Measurements from ENCODE around the gene ELAC2.

Gene ELAC2

GRCh38 chr17:13027246-13027645 is 9.4 kb upstream of the ELAC2 start:
- TF ChIP-seq CTCF (IDR thresholded peaks at IDR 0.05): no peak
- Histone ChIP-seq H3K9me3 (no peaks in the 10 kb centered on the region), H3K4me3 (no peak overlapping the region), H3K27ac (no peak overlapping the region), H3K36me3 (no peaks in the 10 kb centered on the region), H3K27me3 (peaks cover 0 to 3% of the 10 kb centered on the region in 2 donors), H3K4me1 (peaks cover 0 to 7% (median 3%) of the 10 kb centered on the region in 4 donors)
- DNase-seq: peak in 1 of 2 donors; percentile 5
- intact Hi-C loops (cut with DNase I; ENCODE audit: low total_unique reads): no loop called here

GRCh38 chr17:13025687-13026086 is 7.9 kb upstream of the ELAC2 start:
- Histone ChIP-seq H3K27me3 (peaks cover 0 to 3% of the 10 kb centered on the region in 2 donors), H3K4me1 (peaks cover 0 to 7% (median 3%) of the 10 kb centered on the region in 4 donors), H3K4me3 (no peak overlapping the region), H3K36me3 (no peaks in the 10 kb centered on the region), H3K9me3 (no peaks in the 10 kb centered on the region), H3K27ac (no peak overlapping the region)
- no peak for DNase-seq
- intact Hi-C loops (cut with DNase I; ENCODE audit: low total_unique reads): no loop called here
- no peak for TF ChIP-seq CTCF (IDR thresholded peaks at IDR 0.05)

- Histone ChIP-seq H3K27me3 (peaks cover 0 to 3% of the 10 kb centered on the region in 2 donors), H3K9me3 (no peaks in the 10 kb centered on the region), H3K4me1 (peaks cover 0 to 7% (median 3%) of the 10 kb centered on the region in 4 donors), H3K36me3 (no peaks in the 10 kb centered on the region), H3K4me3 (no peak overlapping the region), H3K27ac (no peak overlapping the region)
- TF ChIP-seq CTCF (IDR thresholded peaks at IDR 0.05): no peak
- DNase-seq: peak in 1 of 2 donors; percentile 19
- intact Hi-C loops (cut with DNase I; ENCODE audit: low total_unique reads): no loop called here
Observed at GRCh38 chr17:13025258-13025627, 7.4 kb upstream of the ELAC2 start.

- H3K9me3 ChIP-seq: no peaks in the 10 kb centered on the region
- DNase-seq: peak in 1 of 2 donors; percentile 47
- H3K27ac ChIP-seq: no peak overlapping the region
- H3K4me3 ChIP-seq: peak overlapping the region in 1 of 2 donors; percentile 35
- peaks cover 0 to 3% of the 10 kb centered on the region in 2 donors for H3K27me3 ChIP-seq
- peak; percentile 71 to 98 for TF ChIP-seq CTCF (IDR thresholded peaks at IDR 0.05)
- peaks cover 0 to 7% (median 3%) of the 10 kb centered on the region in 4 donors for H3K4me1 ChIP-seq
- intact Hi-C loops (cut with DNase I; ENCODE audit: low total_unique reads): no loop called here
- no peaks in the 10 kb centered on the region for H3K36me3 ChIP-seq
Observed at GRCh38 chr17:13024526-13025257, 6.9 kb upstream of the ELAC2 start.

- intact Hi-C loops (cut with DNase I; ENCODE audit: low total_unique reads): no loop called here
- peaks cover 0 to 3% of the 10 kb centered on the region in 2 donors for H3K27me3 ChIP-seq
- no peaks in the 10 kb centered on the region for H3K9me3 ChIP-seq
- peaks cover 0 to 7% (median 3%) of the 10 kb centered on the region in 4 donors for H3K4me1 ChIP-seq
- no peak for DNase-seq
- H3K36me3 ChIP-seq: no peaks in the 10 kb centered on the region
- TF ChIP-seq CTCF (IDR thresholded peaks at IDR 0.05): no peak
- no peak overlapping the region for H3K4me3 ChIP-seq
- H3K27ac ChIP-seq: no peak overlapping the region
Observed at GRCh38 chr17:13024016-13024415, 6.2 kb upstream of the ELAC2 start.

Measured in tibial artery (tissue), 4 donors.